CD4-positive, alpha-beta T cell treated with Interleukin-6 at 100 ng/mL for 8 hours (primary cell): ENCODE results near the gene OXLD1.
A peak's percentile ranks its signal among the peaks of the same experiment; 100 is the strongest.
"Not testable (repeated sequence)": the region's sequence is repeated elsewhere in the genome, so short reads cannot be mapped to it uniquely, and the experiment has no call there.

Source experiments
- DNase-seq: peaks from one replicate; pipeline ENCODE4 v3.0.0-alpha.2; 2020; ENCODE audit warnings: mixed read lengths, low spot score

The OXLD1 gene

DNA sequence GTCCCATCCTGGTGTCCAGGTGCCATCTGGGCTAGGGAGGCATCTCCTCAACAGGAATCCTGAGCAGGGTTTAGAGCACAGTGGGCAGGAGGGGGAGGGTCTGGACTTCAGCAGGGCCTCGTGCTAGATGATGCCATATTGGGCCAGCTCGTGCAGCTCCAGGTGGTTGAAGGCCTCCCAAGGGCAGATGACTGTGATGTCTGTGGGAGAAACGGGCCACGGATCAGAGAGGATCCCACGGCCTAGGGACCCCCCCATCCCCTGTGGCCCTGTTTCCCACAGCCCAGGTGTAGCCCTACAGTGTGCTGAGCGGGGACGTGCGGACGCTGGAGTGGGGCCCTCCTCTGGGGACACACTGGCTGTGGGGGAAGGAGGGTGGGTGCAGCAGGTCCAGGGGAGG, 15.5 kb downstream of the OXLD1 start:
- DNase-seq: no peak

DNA sequence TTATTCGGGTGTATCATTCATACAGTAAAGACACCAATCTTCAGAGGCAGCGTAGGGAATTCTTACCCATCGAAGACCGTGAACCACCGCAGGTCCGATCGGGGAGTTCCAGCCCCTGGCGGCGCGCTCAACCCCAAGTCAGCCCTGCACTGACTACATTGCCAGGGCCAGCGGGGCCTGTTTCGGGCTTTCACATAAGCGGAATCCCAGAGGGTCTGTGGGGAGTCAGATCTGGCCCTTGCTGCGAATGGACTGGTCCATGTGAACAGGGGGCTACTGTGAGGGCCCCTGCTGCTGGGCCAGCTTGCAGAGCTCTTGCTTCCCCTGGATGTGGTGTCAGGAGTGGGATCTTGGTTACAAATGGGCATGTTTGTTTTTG, 17.7 kb downstream of the OXLD1 start:
- no peak for DNase-seq

DNA sequence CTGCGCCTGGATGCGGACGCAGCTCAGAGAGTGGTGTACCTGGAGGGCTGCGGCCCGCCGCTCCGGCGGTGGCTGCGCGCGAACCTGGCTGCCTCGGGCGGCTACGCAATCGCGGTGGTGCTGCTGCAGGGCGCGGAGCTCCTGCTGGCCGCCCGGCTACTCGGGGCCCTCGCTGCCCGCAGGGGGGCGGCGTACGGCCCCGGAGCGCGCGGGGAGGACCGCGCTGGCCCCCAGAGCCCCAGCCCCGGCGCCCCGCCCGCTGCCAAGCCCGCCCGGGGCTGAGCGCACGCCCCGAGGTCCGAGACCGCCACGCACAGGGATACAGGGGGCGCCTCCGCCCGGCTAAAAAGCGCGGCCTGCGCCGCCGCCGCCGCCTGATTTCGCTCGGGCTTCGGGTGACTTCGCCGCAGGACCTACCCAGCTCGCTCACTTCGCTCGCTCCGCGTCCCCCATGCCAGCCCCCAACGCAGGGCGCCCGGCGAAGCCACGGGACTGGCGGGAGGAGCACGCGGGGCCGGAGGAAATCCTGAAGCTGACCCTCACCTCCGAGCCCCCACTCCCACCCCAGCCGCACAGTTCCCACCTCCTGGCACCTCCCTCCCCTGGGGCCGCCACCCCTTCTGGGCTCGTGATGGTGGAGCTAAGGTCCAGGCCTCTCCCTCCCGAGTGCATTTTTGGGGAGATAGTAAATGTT, 18.2 kb downstream of the OXLD1 start:
- no peak for DNase-seq

DNA sequence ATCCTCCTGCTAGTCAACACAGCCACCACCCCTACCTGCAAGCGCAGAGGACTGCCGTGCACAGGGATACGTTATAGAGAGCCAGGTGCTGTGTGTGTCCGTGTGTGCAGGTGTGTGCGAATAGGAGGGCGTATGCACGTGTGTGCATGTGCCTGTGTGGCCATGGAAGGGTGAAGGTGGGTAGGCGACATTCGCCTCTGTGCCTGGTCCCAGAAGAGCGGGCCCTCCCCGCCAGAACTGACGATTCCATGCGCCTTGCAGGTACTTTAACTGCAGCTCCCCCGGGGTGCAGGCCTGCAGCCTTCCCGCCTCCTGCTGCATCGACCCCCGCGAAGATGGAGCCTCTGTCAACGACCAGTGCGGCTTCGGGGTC, 18.8 kb downstream of the OXLD1 start:
- no peak for DNase-seq

- DNase-seq: no peak
Measured at GRCh38 chr17:81646869-81647600, 19.4 kb downstream of the OXLD1 start.

- DNase-seq: no peak
Measured at GRCh38 chr17:81644976-81645952, 21.1 kb downstream of the OXLD1 start.

DNA sequence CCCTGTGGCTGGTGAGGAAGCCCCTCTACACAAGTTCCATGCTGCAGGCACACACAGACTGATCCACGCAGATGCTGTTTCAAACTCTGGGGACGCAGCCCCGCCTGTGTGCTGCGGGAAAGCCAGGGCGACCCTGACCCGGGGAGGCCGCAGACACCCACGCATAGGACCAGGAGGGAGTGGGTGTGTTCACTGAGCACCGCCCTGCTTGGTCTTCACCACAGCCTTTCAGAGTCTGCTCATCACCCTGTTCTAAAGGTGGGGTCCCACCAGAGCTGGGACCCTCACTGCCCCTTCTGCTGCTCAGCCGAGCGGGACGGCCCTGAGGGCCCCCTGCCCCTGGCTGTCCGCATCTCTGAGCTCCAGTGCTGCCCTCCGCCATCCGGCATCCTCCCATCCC, 21.9 kb downstream of the OXLD1 start:
- DNase-seq: no peak

GRCh38 chr17:81641825-81642489, 24.4 kb downstream of the OXLD1 start:
- no peak for DNase-seq

- no peak for DNase-seq
Measured at GRCh38 chr17:81640011-81640410, 26.4 kb downstream of the OXLD1 start.

DNA sequence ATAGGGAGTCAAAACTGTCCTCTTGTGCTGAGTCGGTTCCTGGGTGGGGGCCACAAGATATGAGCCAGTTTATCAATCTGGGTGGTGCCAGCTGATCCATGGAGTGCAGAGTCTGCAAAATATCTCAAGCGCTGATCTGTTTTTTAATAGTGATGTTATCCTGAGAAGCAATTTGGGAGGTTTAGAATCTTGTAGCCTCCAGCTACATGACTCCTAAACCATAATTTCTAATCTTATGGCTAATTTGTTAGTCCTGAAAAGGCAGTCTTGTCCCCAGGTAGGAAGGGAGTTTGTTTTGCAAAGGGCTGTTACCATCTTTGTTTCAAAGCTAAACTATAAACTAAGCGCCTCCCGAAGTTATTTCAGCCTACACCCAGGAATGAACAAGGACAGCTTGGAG, 27.7 kb downstream of the OXLD1 start:
- DNase-seq: no peak

DNA sequence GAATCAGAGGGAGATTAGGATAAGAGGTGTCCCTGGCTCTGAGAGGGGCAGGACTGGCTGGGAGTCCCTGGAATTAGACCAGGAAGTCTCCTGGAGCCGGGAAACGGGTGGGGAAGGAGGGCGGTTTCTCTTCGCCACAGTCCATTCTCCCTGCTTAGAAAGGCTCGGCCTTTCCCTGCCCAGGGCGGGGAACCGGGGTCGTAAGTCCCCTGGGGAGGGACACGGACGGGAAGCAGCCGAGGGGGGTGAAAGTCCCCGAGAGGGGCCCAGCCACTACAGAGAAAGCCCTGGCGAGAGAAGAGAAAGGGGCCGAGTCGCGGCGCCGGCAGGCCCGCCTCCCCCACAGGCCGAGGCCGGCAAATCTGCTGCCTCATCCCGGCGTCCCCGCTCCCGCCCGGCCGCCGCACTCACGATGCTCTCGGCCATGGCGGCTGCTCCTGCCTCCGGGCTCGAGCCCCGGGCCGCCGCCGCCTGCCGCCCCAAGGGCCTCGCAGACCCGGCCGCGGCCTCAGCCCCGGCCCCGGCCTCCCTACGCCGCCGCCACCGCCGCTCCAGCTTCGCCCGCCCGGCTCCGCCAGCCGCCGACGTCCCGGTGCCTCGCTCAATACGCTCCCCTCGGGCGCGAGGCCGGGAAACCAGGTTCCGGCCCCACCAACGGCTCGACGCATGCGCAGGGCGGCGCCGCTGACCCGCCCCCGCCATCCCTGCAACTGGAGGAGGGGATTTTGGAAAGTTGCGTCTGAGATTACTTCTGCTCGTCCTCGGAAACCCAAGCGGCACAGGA, 29.7 kb downstream of the OXLD1 start, which contains the start of the genes NPLOC4 and TSPAN10:
TSS of gene NPLOC4 (minus strand) at position 608 of the 784 bp plus-strand sequence. CDS start at position 426, 182 bp downstream.
TSS of gene TSPAN10 (plus strand) at position 692 of the 784 bp plus-strand sequence. CDS start 5,217 bp downstream, outside the sequence.
- peak; percentile 78 for DNase-seq

DNA sequence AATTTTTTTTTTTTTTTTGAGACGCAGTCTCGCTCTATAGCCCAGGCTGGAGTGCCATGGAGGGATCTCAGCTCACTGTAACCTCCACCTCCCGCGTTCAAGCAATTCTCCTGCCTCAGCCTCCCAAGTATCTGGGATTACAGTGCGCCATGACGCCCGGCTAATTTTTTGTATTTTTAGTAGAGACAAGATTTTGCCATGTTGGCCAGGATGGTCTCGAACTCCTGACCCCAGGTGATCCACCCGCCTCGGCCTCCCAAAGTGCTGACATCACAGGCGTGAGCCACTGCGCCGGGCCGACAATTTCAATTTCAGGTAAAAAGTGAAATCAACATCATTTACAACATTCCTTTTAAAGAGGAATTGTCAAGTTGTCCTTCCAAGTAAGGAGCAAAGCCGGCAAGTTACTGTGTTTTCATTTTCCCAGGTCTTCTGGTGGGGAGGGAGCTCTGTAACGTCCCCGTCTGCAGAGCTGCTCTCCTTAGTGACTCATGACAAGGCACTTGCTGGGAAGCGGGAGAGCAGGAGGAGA, 30.4 kb downstream of the OXLD1 start:
- no peak for DNase-seq

GRCh38 chr17:81635431-81635830, 31.0 kb downstream of the OXLD1 start:
- DNase-seq: no peak

DNA sequence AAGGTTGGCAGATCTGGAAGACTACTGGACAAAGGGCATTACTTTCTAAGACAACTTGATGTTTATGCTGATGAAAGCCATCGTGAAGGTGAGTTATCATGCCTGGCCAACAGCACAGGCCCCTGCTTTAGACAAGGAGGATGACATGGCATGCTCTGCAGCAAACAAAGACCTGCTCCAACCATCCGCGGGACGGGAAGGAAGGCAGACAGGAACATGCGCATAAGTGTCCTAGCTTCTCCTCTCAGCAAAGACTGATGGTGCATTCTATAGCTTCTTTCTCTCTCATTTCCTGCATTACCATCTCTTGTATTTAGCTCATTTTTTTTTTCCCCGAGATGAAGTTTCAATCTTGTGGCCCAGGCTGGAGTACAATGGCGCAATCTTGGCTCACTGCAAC, 34.9 kb downstream of the OXLD1 start:
- DNase-seq: no peak

DNA sequence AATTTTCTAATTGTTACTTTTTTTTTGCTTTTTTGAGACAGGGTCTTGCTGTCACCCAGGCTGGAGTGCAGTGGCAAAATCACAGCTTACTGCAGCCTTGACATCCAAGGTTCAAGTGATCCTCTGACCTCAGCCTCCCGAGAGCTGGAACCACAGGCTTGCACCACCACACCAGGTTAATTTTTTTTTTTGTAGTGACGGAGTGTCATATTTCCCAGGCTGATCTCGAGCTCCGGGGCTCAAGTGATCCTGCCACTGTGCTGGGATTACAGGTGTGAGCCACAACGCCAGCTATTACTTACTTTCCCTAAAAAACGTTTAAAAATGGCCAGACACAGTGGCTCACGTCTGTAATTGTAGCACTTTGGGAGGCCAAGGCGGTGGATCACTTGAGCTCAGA, 36.1 kb downstream of the OXLD1 start:
- DNase-seq: no peak

DNA sequence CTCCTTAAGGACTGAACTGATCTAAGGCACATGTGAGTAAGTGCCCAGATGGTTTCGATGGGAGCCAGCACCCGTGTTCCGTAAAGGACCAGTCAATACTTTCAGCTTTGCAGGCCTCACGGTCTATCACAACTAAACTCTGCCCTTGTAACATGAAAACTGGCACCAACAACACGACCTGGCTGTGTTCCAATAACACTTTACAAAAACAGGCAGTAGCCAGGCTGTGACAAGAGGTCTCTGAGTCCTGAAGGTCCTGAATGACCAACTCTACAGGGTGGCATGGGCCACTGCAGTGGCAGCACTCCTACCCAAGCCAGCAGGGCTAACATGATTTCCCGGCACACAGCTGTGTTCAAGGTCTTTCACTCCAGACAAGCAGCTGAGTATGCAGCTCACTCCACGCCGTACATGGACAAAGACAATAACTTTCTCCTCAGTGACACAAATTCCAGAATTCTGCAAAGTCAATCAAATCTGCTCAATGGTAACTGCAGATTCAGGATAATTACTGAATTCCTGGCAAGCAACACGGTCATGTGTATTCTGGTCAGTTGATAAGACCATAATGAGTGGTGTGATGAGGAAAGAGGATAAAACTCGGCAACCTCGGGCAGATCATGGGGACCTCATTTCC, 44.8 kb downstream of the OXLD1 start:
- no peak for DNase-seq

DNA sequence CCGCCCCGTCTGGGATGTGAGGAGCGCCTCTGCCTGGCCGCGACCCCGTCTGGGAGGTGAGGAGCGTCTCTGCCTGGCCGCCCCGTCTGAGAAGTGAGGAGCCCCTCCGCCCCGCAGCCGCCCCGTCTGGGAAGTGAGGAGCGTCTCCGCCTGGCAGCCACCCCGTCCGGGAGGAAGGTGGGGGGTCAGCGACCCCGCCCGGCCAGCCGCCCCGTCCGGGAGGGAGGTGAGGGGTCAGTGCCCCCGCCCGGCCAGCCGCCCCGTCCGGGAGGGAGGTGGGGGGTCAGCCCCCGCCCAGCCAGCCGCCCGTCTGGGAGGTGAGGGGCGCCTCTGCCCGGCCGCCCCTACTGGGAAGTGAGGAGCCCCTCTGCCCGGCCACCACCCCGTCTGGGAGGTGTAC, 48.1 kb downstream of the OXLD1 start:
- DNase-seq: not testable (repeated sequence)

DNA sequence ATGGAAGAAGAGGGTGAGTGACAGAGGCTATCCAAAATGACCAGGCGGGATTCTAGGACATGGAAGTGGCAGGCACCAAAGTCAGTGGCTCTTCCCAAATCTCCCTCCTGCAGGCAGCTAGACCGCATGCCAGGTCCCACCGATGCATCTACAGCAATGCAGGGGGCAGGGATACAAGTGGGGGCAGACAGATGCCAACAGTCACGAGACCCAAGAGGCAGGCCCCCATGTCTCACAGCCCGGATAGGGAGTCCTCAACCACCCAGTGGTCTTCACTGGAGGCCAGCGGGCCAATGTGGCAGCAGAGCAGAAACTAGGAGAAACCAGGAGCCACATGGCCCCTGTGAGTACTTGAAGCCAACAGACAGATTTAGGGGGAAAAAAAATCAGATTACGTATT, 49.5 kb downstream of the OXLD1 start:
- DNase-seq: no peak

DNA sequence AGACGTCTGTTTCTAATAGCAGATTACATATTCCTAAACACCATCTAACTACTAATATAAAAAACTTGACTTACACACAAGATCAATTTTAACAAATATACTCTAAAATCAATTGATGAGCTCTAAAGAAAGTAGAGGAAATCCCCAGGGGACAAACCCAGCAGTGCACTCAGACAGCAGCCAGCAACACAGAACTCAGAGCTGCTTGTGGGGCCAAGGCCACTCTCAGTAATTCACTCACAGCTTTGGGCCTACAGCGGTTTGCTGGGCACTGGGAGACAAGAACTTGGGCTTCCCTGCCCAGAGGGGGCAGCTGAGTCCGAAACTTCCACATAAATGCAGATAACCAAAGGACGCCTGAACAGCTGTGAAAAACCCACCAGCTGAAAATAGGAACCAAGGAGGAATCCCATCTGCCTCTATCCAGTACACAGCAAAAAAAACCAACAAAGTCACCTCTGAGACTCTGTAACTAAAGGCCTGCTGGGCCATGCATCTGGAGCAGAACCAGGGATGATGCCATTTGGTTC, 50.9 kb downstream of the OXLD1 start:
- DNase-seq: no peak
